LNCaP clone FGC (cell line): ENCODE measurements around the gene SLC6A6.

ENCODE experiments used
- DNase-seq: peaks from one replicate; pipeline ENCODE4 v3.0.0-alpha.2; 2011; ENCODE audit warnings: low read depth
- H3K4me3 ChIP-seq: 2 replicates; pipeline ENCODE4 v1.5.1; 2011; ENCODE audit warnings: mild to moderate bottlenecking, low read depth, low read length, control low read depth
- CTCF ChIP-seq: IDR thresholded peaks from 2 replicates; pipeline ENCODE4 v1.5.1; 2012; ENCODE audit warnings: mild to moderate bottlenecking; ENCODE audit not compliant: control insufficient read depth, insufficient read depth; ENCODE audit errors: extremely low read depth

Gene SLC6A6

GRCh38 chr3:14448063-14448462 lies 45.7 kb downstream of the SLC6A6 start:
- H3K4me3 ChIP-seq, result no peak overlapping the region
- no peak for TF ChIP-seq CTCF
- no peak for DNase-seq

GRCh38 chr3:14448756-14449727 lies 46.6 kb downstream of the SLC6A6 start:
- no peak for DNase-seq
- TF ChIP-seq CTCF, result no peak
- no peak overlapping the region for H3K4me3 ChIP-seq

DNA sequence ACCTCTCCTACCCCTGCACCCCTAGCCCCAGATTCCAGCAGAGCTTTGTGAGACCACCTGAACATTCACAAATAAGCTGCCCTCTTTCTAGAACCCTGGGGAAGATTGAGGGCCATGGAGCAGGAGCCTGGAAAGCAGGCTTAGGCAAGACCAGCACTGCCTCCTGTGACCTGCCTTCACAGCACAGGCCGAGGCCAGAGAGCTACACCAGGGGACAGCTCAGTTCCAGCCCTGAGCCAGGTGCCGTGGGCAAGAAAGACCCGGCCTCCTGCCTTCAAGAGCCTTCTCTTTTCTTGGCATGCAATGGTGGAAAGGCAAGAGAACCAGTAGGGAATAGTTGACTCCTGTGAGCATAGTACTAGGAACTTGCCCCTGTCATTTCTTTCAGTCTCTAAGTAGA lies 48.1 kb downstream of the SLC6A6 start:
- no peak for TF ChIP-seq CTCF
- no peak for DNase-seq
- no peak overlapping the region for H3K4me3 ChIP-seq

DNA sequence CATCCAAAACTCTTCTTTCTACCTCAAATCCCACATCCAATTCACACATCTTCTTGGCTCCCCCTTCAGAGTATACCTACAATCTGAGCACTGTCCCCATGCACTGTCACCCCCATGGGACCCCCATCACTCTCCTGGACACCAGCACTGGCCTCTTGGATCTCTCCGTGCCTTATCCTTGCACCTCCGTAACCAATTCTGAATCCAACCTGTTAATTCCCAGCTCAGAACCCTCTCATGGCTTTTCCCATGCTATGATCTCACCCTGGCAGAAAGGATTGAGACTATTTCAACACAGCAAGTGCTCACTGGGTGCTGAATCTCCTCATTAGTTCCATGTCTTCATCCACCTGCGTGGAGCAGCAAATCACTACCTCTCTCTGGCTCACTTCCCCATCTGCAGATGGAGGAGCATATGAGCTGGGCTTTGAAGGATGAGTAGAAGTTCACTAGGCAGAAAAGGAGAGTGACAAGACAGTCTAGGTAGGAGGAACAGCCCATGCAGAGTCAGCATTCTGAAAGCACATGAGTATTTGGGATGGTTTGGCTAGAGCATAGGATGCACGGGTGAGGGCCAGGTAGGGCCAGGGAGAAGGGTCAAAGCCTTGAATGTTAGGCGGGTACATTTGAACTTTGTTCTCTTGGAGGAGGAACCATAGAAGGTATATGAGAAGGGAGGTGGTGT lies 48.7 kb downstream of the SLC6A6 start:
- H3K4me3 ChIP-seq, result no peak overlapping the region
- TF ChIP-seq CTCF, result no peak
- DNase-seq, result no peak

DNA sequence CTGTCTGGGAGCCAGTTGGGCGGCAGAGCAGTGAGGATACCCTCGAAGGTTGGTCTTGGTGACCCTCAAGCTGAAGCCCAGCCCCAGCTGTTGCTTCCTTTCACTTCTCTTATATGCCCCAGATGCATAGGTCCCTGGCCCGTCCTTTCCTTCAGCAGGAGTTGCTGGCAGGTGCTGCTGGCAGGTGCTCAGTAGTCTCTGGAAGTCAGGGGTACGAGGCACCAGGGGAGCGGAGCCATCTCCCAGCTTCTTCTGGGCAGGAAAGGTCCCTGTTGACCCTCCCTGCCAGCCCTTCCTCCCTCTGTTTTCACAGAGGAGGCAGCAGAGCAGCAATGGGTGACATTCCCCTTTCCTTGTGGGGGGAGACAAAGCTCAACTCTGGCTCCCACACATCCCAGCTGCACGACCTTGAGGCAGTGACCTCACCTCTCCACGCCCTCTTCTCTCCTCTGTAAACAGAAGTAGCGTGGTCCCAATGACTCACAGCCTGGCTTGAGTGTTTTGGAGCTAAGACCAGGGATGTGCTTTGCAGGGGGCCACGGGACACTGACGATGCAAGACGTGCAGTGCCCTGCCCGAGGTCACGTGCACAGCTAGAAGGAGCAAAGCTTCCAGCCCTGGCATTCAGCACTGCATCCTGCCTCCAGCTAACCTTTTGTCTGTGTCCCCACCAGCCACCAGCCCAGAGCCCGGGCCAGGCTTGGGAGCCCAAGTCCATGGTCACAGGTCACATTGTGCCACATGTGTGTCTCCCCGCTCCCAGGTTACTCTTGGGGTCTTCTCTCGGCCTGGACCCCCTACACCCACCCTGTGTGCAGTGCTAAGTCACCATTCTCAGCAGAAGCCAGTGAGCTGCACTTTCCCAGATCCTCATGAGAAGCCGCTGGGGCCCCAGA lies 49.7 kb downstream of the SLC6A6 start:
- TF ChIP-seq CTCF, result no peak
- no peak for DNase-seq
- no peak overlapping the region for H3K4me3 ChIP-seq
